GM12864 (cell line): ENCODE results near the gene PRR7.

Source experiments
- DNase-seq: peaks from one replicate; pipeline ENCODE4 v3.0.0-alpha.2; 2011; ENCODE audit warnings: low read depth
- H3K4me3 ChIP-seq: 2 replicates; pipeline ENCODE4 v1.5.1; 2011; ENCODE audit warnings: mild to moderate bottlenecking, low read depth, low read length, control low read depth
- CTCF ChIP-seq: IDR thresholded peaks from 2 replicates; pipeline ENCODE4 v1.5.1; 2011; ENCODE audit warnings: low read depth, mild to moderate bottlenecking, moderate library complexity, low read length, control low read depth, inconsistent platforms; ENCODE audit errors: missing control alignments

PRR7 gene

GRCh38 chr5:177403792-177404640 lies 42.6 kb upstream of the PRR7 start:
- TF ChIP-seq CTCF, result peak; percentile 89
- no peak for DNase-seq
- peak overlapping the region; percentile 64 for H3K4me3 ChIP-seq

- no peak for DNase-seq
- TF ChIP-seq CTCF, result no peak
- peak overlapping the region; percentile 64 for H3K4me3 ChIP-seq
Observed at GRCh38 chr5:177404641-177405179, 41.9 kb upstream of the PRR7 start.

GRCh38 chr5:177405312-177405711 lies 41.3 kb upstream of the PRR7 start:
- no peak for TF ChIP-seq CTCF
- H3K4me3 ChIP-seq, result no peak overlapping the region
- no peak for DNase-seq

- TF ChIP-seq CTCF, result no peak
- no peak for DNase-seq
- no peak overlapping the region for H3K4me3 ChIP-seq
Observed at GRCh38 chr5:177405805-177406204, 40.8 kb upstream of the PRR7 start.

- TF ChIP-seq CTCF, result no peak
- no peak within 1 kb of the TSS for H3K4me3 ChIP-seq
- no peak for DNase-seq
Observed at GRCh38 chr5:177409043-177409801, 37.4 kb upstream of the PRR7 start, which contains the start of gene F12. Gene F12, minus strand, starts transcription at chr5:177409564. Its CDS starts 37 bp downstream, at chr5:177409527.

GRCh38 chr5:177410575-177410974 lies 36.0 kb upstream of the PRR7 start:
- no peak for TF ChIP-seq CTCF
- DNase-seq, result no peak

More at GRCh38 chr5:177410575-177410974, 36.0 kb upstream of the PRR7 start:
- H3K4me3 ChIP-seq, result no peak overlapping the region
